Measurements from ENCODE around the gene CTSO.
"Not testable (repeated sequence)": the region's sequence is repeated elsewhere in the genome, so short reads cannot be mapped to it uniquely, and the experiment has no call there.

Gene CTSO

DNA sequence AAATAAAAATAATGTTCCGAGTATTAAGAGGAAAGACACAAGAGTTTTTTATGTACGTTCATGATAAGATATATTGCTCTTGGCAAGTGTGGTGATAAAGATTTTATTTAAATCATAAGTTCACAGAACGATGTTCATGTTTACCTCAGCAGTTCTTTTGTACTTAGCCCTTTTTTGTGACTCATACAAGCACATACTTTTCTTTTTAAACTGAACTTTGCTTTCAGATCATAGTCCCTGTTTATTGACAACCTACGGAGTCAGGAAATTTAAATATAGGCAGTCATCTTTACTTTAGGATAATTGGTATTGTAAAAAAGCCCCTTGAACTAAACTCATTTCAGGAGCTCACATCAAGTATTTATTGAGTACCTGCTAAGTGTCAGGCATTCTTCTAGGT lies 1.3 kb upstream of the CTSO start:
- DNase-seq (ENCODE audit: low read depth, low spot score) = no peak

DNA sequence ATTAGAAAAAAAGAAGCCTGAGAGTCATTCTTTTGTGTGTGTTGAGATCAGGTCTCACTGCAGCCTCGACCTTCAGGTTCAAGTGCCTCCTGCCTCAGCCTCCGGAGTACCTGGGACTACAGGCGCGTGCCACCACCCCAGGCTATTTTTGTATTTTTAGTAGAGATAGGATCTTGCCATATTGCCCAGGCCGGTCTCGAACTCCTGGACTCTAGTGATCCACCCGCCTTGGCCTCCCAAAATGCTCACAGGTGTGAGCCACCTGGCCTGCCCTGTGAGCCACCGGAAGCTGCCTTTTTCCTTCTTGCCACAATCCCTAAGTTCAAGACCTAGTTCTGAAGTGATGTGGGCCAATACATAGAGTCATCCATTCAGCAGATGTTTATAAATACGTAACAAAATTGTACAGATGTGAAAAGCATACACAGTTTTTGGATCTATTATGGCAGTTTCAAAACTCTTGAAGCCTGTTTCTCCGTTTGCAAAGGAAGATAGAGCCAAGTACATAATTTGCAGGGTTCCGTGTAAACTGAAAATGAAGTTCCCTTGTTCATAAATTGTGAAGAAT lies 536 bp upstream of the CTSO start:
- DNase-seq (ENCODE audit: low read depth, low spot score) = no peak

DNA sequence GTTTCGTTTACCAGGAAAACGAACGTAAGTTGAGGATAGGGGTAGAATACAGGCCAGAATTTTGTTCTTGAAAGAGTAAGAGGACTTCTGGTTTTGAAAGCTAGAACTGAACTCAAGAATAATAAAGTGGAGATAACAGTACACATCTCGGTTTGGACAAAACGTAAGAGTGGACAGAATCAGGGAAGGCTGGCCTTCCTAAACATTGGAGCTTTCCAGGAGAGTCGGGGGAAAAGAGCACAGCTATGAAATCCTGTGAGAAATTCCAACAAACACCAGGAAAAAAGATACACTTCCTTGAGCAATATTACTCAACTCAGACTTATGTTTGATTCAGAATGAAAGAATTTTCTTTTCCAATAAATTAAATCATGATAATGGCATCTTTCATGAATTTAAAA lies 1.2 kb downstream of the CTSO start:
- DNase-seq (ENCODE audit: low read depth, low spot score) = no peak

DNA sequence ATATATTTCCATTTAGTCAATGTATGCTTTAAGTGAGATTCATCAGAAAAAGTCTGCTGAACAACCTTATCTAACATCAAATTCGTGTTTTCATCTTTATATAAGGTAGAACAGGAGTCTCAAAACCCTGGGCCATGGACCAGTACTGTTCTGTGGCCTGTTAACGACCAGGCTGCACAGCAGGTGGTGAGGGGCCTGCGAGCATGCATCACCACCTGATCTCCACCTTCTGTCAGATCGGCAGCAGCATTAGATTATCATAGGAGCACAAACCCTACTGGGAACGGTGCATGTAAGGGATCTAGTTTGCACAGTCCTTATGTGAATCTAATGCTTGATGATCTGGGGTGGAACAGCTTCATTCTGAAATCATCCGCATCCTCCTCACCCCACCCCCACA lies 3.2 kb downstream of the CTSO start:
- DNase-seq (ENCODE audit: low read depth, low spot score) = no peak

DNA sequence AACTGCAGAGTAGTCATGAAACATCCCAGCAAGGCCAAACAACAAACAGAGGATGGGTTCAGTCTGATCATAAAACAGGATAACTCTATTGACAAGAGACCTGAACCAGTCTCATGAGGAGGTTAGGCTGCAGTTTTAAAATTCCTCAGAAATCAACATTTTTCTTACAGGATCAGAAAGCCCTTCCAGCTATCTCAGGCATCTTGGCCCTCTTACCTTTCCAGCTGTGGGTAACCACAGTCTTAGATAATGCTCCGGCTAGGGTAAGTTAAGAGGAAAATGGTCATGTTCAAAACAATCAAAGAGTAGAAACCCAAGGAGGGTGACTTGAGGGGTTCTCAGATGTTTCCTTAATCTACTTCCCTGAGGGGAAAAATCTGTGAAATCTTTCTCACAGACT lies 5.1 kb downstream of the CTSO start:
- no peak for DNase-seq (ENCODE audit: low read depth, low spot score)

DNA sequence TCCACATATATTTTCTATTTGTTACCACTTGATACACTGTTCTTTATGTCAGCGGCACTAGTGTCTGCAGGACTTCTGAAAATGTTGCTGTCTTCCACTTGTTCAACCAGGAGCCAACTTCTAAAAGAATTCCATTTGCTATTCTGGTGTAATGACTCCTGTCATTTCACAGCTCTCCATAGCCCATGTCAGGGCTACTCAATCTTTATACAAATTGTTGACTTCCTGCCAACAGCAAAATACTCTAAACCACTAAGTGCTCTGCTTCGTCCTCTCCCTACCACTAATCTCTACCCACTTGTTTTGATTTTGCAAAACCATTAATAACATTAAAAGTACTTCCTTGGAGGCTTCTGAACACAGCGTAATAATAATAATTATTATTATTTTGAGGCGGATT lies 7.2 kb downstream of the CTSO start:
- DNase-seq (ENCODE audit: low read depth, low spot score) = no peak

DNA sequence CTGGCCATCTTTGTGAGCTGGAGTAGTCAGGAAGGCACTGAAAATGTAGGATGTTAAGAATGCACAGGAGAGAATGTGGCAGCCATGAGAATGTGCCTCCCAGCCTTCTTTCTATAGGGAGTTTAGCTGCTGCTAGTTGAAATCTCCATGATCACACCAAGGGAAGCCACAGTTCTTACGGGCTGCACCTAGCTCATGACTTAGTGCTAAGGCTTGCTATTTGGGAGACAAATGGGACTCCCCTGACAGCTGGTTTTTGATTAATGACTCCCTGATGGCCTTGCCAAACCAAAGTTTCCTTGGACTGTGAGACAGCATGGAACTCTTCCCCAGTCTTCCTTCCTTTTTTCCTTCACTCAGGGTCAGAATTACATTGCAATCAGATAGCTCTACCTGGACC lies 9.2 kb downstream of the CTSO start:
- no peak for DNase-seq (ENCODE audit: low read depth, low spot score)

DNA sequence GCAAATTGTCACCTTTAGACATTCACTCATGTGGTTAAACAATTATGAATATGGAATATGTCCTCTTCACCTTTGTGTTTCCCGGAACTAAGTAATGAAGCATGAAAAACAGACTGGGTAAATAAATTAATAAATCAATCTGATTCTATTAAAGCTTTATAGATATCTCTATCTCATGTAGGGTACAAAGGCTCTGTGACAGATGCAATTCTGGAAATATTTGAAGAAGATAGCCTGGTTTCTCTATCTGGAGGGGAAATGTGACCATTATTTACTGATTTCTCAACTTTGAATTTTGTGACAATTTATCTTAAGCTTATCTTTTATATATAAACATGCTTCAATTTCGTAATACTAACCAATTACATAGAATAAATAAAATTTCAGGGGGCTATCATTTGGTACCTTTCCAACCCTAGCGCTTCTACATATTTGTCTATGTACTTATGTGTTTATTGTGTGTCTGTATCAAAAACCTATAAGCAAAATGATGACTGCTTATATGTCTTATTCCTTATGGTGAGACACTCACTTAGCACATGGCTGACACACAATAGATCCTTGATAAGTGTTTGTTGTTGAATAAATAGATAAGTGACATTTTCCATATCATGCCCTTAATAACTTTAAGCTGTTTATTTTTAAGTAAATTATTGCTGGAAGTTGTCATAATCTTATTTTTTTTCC lies 9.9 kb downstream of the CTSO start:
- no peak for DNase-seq (ENCODE audit: low read depth, low spot score)

DNA sequence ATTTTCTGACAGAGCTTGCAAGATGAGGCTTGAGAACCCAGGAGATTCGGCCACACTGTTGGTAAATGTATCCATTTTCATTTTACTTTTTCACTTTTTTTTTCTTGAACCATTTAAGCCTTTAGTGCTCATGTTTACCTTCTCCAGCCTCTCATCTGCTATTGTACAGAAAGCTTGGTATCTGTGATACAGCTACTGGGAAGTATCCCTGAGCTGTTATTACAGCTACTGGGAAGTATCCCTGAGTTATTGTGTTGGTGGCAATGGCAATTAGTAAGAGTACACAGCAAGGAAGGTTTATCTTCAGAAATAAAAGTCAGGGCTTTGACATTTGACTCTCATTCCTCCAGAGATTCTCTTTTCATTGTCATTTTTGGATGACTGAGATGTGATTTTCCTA lies 11.8 kb downstream of the CTSO start:
- DNase-seq (ENCODE audit: low read depth, low spot score) = no peak

DNA sequence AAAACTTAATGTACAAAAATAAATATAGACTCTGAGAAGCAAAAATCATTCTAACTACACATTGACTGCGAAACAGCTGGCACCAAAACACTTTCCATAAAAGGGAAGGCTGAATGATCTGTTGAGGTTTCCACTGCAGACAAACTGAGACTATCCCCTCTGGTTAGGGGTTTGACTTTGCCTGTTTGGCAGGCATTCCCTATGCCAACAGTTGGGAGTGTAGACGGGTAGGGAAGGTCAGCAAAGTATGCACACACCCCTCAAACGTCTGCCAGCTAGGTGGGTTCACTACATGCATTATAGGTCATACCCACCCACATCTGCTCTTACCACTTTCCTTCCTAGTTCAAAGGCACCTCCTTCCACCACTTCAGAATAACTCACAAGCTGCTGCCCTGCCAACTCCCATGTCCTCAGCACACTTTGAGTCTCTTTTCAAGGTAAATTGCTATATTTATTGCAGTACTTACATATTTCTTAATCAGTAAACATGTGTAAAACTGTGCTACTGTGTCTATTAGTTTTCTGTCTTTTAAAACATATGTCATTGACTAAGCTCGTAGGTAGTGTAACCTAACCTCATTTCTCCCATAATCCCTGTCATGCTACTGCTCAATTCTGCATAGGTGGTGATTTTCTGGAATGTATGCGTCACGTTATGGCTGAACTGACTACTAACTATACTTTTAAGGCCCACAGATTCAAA lies 12.4 kb downstream of the CTSO start:
- no peak for DNase-seq (ENCODE audit: low read depth, low spot score)

DNA sequence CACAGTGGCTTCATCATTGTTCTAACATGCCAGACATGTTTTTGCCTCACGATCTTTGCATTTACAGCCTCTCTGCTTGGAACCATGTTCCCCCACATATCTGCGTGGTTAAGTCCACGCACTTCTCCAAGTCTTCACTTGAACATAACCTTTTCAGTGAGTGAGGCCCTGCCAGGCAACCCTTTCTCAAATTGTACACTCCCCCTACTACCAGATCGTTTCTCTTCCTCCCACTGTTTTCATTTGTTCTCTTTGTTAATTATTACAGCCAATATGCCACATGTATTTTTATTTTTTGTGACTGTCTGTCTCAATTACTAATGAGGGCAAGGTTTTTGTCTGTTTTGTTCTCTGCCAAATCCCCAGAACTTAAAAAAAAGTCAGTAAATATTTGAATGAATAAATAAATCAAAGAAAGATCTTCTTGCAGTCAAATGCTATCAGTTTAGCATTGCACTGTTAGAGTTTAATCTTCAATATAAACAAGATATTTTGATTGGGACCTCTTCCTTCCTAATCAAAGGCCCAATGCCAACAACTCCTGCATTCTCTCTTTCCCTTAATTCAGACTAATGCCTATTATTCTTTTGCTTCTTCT lies 18.2 kb downstream of the CTSO start:
- DNase-seq (ENCODE audit: low read depth, low spot score) = no peak

DNA sequence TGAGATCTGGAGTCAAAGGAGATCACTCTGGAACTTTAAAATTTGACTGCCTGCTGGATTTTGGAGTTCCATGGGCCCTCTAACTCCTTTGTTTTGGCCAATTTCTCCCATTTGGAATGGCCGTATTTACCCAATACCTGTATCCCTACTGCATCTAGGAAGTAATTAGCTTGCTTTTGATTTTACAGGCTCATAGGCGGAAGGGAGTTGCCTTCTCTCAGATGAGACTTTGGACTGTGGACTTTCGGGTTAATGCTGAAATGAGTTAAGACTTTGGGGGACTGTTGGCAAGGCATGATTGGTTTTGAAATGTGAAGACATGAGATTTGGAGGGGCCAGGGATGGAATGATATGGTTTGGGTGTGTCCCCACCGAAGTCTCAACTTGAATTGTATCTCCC lies 19.0 kb downstream of the CTSO start:
- not testable (repeated sequence) for DNase-seq (ENCODE audit: low read depth, low spot score)

DNA sequence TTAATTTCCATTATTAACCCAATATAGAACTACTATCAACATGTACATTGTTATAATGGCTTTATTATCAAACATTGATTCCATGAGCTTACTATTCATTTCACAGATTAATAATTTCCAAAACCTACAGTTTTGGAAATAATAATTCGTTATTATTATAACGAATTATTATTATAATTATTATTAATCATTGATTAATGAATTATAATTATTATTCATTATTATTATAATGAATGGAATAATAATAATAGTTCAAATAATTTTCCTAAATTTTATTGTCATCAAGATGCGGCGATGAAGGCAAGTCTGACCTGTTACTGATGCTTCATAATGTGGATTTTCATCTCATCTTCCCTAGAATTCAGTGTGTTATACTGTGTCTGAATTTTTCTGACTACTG lies 22.0 kb downstream of the CTSO start:
- no peak for DNase-seq (ENCODE audit: low read depth, low spot score)

DNA sequence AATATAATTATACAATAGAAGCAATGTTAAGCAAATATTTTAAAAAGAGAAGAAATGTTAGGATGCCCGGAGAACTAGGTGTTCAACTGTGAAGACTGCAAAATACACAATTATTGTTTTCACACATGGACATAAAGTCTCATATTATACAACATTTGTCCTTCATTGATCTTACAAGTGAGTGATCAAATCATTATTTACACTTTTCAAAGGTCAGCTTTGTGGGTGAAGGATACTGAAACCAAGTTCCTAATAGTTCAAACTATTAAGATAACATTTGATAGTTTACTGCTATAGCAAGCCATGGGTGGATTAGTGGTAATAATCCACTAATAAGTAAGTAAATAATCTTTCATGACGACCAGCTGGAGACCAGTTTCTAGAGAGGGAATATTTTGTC lies 23.3 kb downstream of the CTSO start:
- DNase-seq (ENCODE audit: low read depth, low spot score) = no peak

DNA sequence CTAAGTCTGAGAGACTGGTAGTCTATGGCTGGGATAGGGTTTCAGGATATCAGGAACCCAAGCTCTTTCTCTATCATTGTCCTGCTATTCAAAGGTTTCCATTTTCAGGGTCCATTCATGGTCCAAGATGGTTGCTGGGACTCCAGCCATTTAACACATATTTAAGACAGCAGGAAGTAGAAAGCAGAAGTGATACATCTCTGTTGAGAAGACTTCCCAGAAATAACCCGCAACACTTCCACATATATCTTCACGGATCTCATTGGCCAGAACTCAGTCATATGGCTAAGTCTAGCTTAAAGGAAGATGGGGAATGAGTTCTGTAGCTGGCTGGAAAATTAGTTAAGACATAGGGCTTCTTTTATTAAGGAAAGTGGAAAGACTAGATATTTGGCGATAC lies 23.8 kb downstream of the CTSO start:
- no peak for DNase-seq (ENCODE audit: low read depth, low spot score)

DNA sequence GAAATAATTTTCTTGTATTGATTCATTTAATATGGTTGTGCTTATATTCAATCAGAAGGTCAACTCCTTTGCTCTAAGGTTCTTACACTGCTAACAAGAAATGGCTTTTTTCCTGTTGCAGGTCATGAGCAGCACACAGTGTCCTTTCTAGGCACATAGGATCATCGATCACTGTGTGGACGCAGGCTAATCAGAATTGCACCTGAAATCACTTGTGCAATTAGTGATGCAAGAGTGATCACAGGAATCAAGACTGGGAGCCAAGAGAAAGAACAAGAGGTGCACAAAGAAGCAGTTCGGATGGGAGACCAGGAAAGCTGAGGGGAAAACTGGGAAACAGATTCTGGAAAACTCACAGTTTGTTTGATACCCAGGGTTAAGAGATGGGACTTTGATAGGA lies 29.0 kb downstream of the CTSO start:
- no peak for DNase-seq (ENCODE audit: low read depth, low spot score)

DNA sequence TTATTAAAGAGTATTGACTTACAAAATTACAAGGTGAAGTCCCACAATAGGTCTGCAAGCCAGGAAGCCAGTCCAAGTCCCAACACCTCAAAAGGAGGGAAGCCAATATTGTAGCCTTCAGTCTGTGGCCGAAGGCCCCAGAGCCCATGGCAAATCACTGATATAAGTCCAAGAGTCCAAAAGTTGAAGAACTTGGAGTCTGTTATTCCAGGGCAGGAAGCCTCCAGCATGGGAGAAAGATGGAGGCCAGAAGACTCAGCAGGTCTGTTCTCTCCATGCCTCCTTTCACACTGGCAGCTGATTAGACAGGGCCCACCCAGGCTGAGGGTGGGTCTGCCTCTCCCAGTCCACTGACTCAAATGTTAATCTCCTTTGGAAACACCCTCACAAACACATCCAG lies 32.1 kb downstream of the CTSO start:
- no peak for DNase-seq (ENCODE audit: low read depth, low spot score)

DNA sequence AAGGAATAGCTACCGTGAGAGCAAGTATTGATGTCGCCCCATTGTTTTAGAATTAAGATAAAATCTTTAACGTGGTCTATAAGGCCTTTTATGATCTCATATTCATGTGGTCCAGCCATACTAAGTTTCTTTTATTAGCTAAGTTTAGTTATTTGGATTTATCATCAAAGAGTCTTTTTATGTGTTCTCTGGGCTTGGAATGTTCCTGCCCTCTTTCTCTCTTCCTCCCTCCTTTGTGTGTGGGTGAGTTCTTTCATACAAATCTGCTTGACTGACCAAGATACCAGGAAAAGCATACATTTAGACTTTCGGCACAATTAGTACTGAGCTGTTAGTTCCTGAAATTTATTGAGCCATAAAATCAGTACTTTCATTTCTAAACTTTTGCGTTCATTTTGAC lies 38.9 kb downstream of the CTSO start:
- DNase-seq (ENCODE audit: low read depth, low spot score) = no peak

DNA sequence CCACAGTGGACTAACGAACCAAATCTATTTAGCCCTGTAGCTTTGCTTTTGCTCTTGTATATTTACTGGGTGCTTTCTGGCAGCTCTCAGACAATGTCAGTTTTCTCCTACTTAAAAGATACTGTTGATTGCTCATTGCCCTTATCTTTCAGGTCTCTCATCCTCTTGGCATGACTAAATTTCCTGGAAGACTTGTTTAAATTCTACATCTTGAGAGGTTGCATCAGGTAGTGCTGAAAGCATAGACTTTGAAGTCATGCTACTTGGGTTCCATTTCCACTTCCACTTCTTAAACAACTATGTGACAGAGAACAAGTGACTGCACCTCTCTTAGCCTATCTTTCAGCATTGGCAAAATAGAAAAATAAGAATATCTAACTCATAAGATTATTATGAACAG lies 41.8 kb downstream of the CTSO start:
- no peak for DNase-seq (ENCODE audit: low read depth, low spot score)

DNA sequence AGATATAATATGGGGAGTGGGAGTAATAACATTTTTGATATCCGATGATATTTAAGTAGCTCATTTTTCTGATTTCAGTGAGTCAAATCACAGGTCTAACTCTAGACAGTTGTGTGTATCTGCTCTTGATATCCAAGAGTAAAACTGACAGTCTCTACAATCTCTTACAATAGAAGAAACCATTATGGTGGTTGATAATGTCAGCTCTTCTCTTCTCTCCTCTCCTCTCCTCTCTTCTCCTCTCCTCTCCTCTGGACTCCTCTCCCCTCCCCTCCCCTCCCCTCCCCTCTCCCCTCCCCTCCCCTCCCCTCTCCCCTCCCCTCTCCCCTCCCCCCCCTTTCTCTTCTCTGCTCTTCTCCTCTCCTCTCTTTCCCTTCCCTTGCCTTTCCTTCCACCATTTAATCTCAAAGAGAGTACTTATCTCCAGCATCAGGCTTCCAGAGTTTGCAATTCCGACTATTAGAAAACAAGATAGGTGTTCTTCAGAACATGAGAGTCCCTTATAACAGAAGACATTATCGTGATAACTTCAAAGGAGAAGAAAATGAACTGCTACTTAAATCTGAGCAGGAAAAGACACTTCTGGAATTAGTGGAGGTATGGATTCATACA lies 43.9 kb downstream of the CTSO start:
- DNase-seq (ENCODE audit: low read depth, low spot score) = no peak

DNA sequence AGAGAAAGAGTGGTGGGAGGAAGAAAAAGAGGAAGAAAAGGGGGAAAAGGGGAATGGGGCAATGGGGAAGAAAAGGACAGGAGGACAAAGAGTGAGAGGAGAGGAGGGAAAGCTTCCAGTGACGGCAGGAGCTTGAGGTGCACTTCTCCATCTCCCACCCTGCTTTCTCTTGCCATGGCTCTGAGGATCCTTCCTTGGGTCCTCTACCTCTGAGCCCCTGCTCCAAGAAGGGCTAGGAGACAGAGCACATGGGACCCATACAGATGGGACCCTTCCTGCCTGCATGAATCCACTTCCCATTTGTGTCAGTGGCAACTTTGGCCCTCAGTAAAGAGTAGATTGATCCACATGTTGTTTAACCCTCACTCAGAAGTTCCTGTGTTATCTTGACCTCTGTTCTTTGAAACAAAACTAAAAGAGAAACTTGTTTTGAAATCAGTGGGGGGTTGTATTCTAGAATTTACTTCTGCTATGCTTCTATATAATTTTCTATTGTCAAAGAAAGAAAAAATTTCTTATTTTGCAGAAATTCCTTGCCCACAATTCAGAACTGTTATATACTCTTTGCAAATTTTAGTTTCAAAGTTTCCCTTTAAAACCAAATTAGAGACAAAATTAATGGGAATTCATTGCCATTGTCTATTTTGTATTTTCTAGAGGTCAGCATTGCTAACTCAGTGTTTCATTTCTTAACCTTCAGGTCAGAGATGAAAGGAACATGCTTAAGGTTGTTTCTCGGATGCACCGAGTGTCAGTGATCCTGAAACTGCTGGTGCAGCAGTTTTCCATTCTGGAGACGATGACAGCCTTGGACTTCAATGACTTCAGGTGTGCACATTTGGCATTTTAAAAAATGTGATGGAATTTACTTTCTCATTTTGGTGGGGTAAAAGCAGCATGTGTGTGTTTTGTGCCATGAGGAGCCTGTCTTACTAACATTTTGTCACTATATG lies 45.2 kb downstream of the CTSO start:
- no peak for DNase-seq (ENCODE audit: low read depth, low spot score)
